PC-3 (cell line): Measurements from ENCODE around the gene ZCCHC7. TPM values are rescaled to one million over a fixed set of nuclear protein-coding genes. Genes with fewer than 3 reads are reported as not detected.

Experiments
- ATAC-seq: fragments of 200-7000 bp; cut with Tn5 transposase; 2 replicates; pipeline ENCODE4 v1.9.1; 2020; ENCODE audit warnings: mild to moderate bottlenecking, moderate library complexity
- BruUV-seq: library from RNA; stranded (reverse); fragments of 400-500 nt; replicated peaks from 2 replicates; lab custom pipeline; 2021; lab: Mats Ljungman, UMichigan
- CTCF ChIA-PET: fragments of 300-600 bp; sonication (Branson Sonifier 250); formaldehyde crosslinking; loops from one replicate; lab custom pipeline; 2022; ENCODE audit warnings: antibody characterized with exemption; lab: Charles Lee
- POLR2A ChIA-PET: fragments of 300-600 bp; sonication (Branson Sonifier 250); formaldehyde crosslinking; loops from one replicate; lab custom pipeline; 2022; ENCODE audit warnings: antibody characterized with exemption; ENCODE audit not compliant: unreplicated experiment; lab: Charles Lee
- DNase-seq: peaks from one replicate; pipeline ENCODE4 v3.0.0-alpha.2; 2015
- H2AFZ ChIP-seq: fragments of 300-600 bp; sonication (generic); 2 replicates; pipeline ENCODE4 v1.6.0; 2016; ENCODE audit warnings: antibody characterized with exemption, low read length
- H3F3A ChIP-seq: fragments of 300-600 bp; sonication (generic); one replicate; pipeline ENCODE4 v1.6.0; 2017; ENCODE audit warnings: antibody characterized with exemption, low read length, control low read depth, mild to moderate bottlenecking; ENCODE audit not compliant: unreplicated experiment
- H3K27ac ChIP-seq: fragments of 300-600 bp; sonication (generic); 2 replicates; pipeline ENCODE4 v1.5.1; 2016; ENCODE audit warnings: mild to moderate bottlenecking, low read length
- H3K27me3 ChIP-seq: fragments of 300-600 bp; sonication (generic); 2 replicates; pipeline ENCODE4 v1.6.1; 2016; ENCODE audit warnings: low read length, mixed read lengths
- H3K36me3 ChIP-seq: fragments of 300-600 bp; sonication (generic); 2 replicates; pipeline ENCODE4 v1.6.1; 2016; ENCODE audit warnings: low read depth, mixed run types, low read length, mixed read lengths
- H3K4me1 ChIP-seq: fragments of 300-600 bp; sonication (generic); 2 replicates; pipeline ENCODE4 v1.5.1; 2016; ENCODE audit warnings: low read length; ENCODE audit not compliant: insufficient read depth
- H3K4me2 ChIP-seq: fragments of 300-600 bp; sonication (generic); 2 replicates; pipeline ENCODE4 v1.6.0; 2016; ENCODE audit warnings: low read length
- H3K4me3 ChIP-seq: fragments of 300-600 bp; sonication (generic); 2 replicates; pipeline ENCODE4 v1.5.1; 2016; ENCODE audit warnings: mild to moderate bottlenecking, low read length, mixed read lengths
- H3K79me2 ChIP-seq: fragments of 300-600 bp; sonication (generic); 2 replicates; pipeline ENCODE4 v1.6.1; 2017; ENCODE audit warnings: low read length, mixed read lengths
- H3K9ac ChIP-seq: fragments of 300-600 bp; sonication (generic); 2 replicates; pipeline ENCODE4 v1.6.0; 2016; ENCODE audit warnings: mild to moderate bottlenecking, low read length
- H3K9me2 ChIP-seq: fragments of 300-600 bp; sonication (generic); replicated peaks from 2 replicates; pipeline ENCODE4 v1.6.1; 2016; ENCODE audit warnings: mixed run types, low read length, mixed read lengths
- H3K9me3 ChIP-seq: fragments of 300-600 bp; sonication (generic); 2 replicates; pipeline ENCODE4 v1.6.1; 2016; ENCODE audit warnings: low read length, mixed read lengths
- H4K20me1 ChIP-seq: fragments of 300-600 bp; sonication (generic); 2 replicates; pipeline ENCODE4 v1.6.1; 2016; ENCODE audit warnings: low read length, mixed read lengths
- EZH2 ChIP-seq: fragments of 300-600 bp; sonication (generic); IDR thresholded peaks from one replicate; pipeline ENCODE4 v1.6.1; 2017; ENCODE audit warnings: antibody characterized with exemption, mild to moderate bottlenecking, low read length; ENCODE audit not compliant: unreplicated experiment
- EZH2phosphoT487 ChIP-seq: fragments of 300-600 bp; sonication (generic); IDR thresholded peaks from 2 replicates; pipeline ENCODE4 v1.6.1; 2018; ENCODE audit warnings: mild to moderate bottlenecking, antibody characterized with exemption, low read length, borderline replicate concordance
- intact Hi-C: fragments of 100-400 bp; cut with micrococcal nuclease; formaldehyde crosslinking; loops from 2 replicates; pipeline ENCODE4 v1.9.0; 2023
- total RNA-seq: library from RNA; depleted of rRNA; stranded (reverse); fragments of >200 nt; gene quantifications from 2 replicates; pipeline ENCODE4 v1.2.3, GENCODE V29; 2014
- TF ChIP-seq, protein P1 (sequence below): fragments of 300-600 bp; sonication (generic); conservative IDR thresholded peaks from 2 replicates; pipeline ENCODE4 v1.5.1; 2017; ENCODE audit warnings: antibody characterized with exemption, low read depth, mild to moderate bottlenecking, low read length

Gene ZCCHC7
- total RNA-seq, 1 experiment from 2014 or later = 6.5 TPM

DNA sequence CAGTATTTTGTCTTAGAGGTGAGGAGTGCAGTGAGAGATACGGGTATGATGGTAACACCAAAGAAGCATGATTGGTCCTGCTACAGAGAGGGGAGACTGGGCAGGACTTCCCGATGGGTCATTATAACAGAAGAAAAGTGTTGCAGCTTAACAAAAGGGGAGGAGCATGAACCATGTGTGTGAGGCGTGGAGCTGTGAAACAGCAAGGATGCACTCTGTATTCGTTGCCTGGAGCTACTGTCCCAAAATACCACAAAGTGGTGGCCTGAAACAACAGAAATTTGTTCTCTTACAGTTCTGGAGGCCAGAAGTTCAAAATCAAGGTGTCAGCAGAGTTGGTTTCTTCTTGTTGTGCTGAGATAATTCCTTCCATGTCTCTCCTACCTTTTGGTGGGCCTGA lies 242.8 kb downstream of the ZCCHC7 start:
- no peak for DNase-seq
- POLR2A ChIA-PET = no interaction called here
- Histone ChIP-seq H3F3A (no peaks in the 10 kb centered on the region), H3K4me1 (no peaks in the 10 kb centered on the region), H2AFZ (no peak overlapping the region), H3K9ac (no peak overlapping the region), H3K4me2 (no peak overlapping the region), H4K20me1 (no peaks in the 10 kb centered on the region), H3K4me3 (no peak overlapping the region), H3K36me3 (no peaks in the 10 kb centered on the region), H3K9me2 (no peaks in the 10 kb centered on the region), H3K79me2 (no peaks in the 10 kb centered on the region), H3K9me3 (no peaks in the 10 kb centered on the region), H3K27me3 (no peaks in the 10 kb centered on the region), H3K27ac (no peak overlapping the region)
- TF ChIP-seq EZH2phosphoT487 (no peak), EZH2 (no peak)
- TF ChIP-seq, protein P1, sequence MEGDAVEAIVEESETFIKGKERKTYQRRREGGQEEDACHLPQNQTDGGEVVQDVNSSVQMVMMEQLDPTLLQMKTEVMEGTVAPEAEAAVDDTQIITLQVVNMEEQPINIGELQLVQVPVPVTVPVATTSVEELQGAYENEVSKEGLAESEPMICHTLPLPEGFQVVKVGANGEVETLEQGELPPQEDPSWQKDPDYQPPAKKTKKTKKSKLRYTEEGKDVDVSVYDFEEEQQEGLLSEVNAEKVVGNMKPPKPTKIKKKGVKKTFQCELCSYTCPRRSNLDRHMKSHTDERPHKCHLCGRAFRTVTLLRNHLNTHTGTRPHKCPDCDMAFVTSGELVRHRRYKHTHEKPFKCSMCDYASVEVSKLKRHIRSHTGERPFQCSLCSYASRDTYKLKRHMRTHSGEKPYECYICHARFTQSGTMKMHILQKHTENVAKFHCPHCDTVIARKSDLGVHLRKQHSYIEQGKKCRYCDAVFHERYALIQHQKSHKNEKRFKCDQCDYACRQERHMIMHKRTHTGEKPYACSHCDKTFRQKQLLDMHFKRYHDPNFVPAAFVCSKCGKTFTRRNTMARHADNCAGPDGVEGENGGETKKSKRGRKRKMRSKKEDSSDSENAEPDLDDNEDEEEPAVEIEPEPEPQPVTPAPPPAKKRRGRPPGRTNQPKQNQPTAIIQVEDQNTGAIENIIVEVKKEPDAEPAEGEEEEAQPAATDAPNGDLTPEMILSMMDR = no peak
- intact Hi-C loops = no loop called here
- CTCF ChIA-PET = no interaction called here
- BruUV-seq = no TSS peak
- no peak for ATAC-seq

DNA sequence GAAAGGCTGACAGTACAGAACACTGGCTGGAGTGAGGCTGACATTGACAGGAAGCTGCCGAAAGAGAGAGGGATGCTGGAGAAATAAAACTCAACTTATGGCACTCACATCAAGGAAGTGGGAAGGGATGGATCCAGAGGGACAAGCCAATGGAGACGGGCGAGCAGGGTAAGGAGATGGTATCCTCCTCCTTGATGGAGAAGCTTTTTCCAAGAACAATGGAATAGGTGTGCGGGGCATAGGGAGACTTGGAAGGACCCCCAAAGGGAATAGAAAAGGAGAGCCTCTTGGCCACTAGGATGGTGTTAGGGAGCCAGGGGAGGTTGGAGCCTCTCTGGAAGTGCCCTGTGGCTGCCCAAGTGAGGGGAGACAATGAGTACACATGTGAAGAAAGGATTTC lies 243.8 kb downstream of the ZCCHC7 start:
- TF ChIP-seq EZH2phosphoT487 = no peak
- TF ChIP-seq, protein P1 = no peak
- TF ChIP-seq EZH2 = no peak
- POLR2A ChIA-PET = no interaction called here

DNA sequence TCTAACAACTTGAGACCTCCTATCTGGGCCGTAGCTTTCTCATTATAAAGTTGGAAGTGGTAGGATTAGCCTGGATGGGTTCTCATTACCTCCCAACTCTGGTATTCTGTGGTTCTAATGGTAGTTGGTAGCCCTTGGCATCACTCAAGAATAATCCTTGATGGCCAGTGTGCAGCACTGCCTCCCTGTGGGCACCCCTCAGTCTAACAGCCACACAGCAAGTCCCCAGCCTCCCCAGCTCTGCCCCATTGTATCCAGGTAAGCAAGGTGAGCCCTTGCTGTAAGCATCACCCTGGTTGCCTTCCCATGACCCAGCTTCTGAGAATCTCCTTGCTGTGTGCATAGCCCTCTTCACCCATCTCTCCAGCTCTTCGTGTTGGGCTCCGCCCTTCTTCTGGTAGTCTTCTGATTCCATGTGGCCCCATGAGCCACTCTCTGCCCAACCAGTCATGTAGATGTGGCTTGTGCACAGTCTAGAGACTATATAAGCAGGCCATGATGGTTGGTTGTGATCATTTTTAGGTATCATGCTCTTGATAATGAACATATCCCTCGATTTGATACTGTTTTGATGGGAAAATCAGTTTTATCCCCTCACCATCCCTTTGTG lies 244.5 kb downstream of the ZCCHC7 start:
- Histone ChIP-seq H3K27me3 (no peaks in the 10 kb centered on the region), H3K4me2 (no peak overlapping the region), H3K27ac (no peak overlapping the region), H2AFZ (no peak overlapping the region), H4K20me1 (no peaks in the 10 kb centered on the region), H3K79me2 (no peaks in the 10 kb centered on the region), H3K4me3 (no peak overlapping the region), H3K9ac (no peak overlapping the region), H3K9me3 (no peaks in the 10 kb centered on the region), H3K4me1 (no peaks in the 10 kb centered on the region), H3F3A (no peaks in the 10 kb centered on the region), H3K36me3 (no peaks in the 10 kb centered on the region), H3K9me2 (no peaks in the 10 kb centered on the region)
- CTCF ChIA-PET = no interaction called here
- DNase-seq = peak; percentile 15
- POLR2A ChIA-PET = no interaction called here
- no peak; the same call in 1 of the 2 replicates for ATAC-seq
- BruUV-seq = no TSS peak
- TF ChIP-seq EZH2phosphoT487 (no peak), EZH2 (no peak)
- TF ChIP-seq, protein P1 = no peak; the same call in 1 of the 2 replicates
- intact Hi-C loops = no loop called here

More for the DNA sequence above, 243.8 kb downstream of the ZCCHC7 start:
- H3K4me2 ChIP-seq = no peak overlapping the region
- H3F3A ChIP-seq = no peaks in the 10 kb centered on the region
- H4K20me1 ChIP-seq = no peaks in the 10 kb centered on the region
- CTCF ChIA-PET = no interaction called here
- no peak overlapping the region for H3K4me3 ChIP-seq
- no TSS peak for BruUV-seq
- H3K9me3 ChIP-seq = no peaks in the 10 kb centered on the region
- no peaks in the 10 kb centered on the region for H3K79me2 ChIP-seq
- DNase-seq (no peak), ATAC-seq (no peak)
- no peaks in the 10 kb centered on the region for H3K27me3 ChIP-seq
- no peaks in the 10 kb centered on the region for H3K36me3 ChIP-seq
- no peaks in the 10 kb centered on the region for H3K4me1 ChIP-seq
- H3K9me2 ChIP-seq = no peaks in the 10 kb centered on the region
- no peak overlapping the region for H2AFZ ChIP-seq
- H3K27ac ChIP-seq = no peak overlapping the region
- intact Hi-C loops = no loop called here
- H3K9ac ChIP-seq = no peak overlapping the region
